H9 (cell line): ENCODE measurements around the gene BTRC. TPM values are rescaled to one million over a fixed set of nuclear protein-coding genes. Genes with fewer than 3 reads are reported as not detected.

Experiments
- DNase-seq: peaks from one replicate; pipeline ENCODE4 v3.0.0-alpha.2; 2017
- H2AFZ ChIP-seq: one replicate; pipeline ENCODE4 v1.6.1; 2013; ENCODE audit warnings: mild to moderate bottlenecking, low read length, control low read depth, moderate library complexity
- H2AK5ac ChIP-seq: 2 replicates; pipeline ENCODE4 v1.6.1; 2013; ENCODE audit warnings: low read length, control low read depth, mixed read lengths; ENCODE audit not compliant: insufficient read length
- H2BK120ac ChIP-seq: one replicate; pipeline ENCODE4 v1.6.1; 2013; ENCODE audit warnings: low read depth, mild to moderate bottlenecking, low read length, control low read depth, inconsistent platforms; ENCODE audit not compliant: poor library complexity, severe bottlenecking
- H2BK12ac ChIP-seq: 2 replicates; pipeline ENCODE4 v1.6.1; 2013; ENCODE audit warnings: low read length, control low read depth, mixed read lengths, low read depth; ENCODE audit not compliant: insufficient read length
- H2BK15ac ChIP-seq: 2 replicates; pipeline ENCODE4 v1.6.1; 2013; ENCODE audit warnings: low read depth, low read length, control low read depth
- H2BK20ac ChIP-seq: one replicate; pipeline ENCODE4 v1.6.1; 2013; ENCODE audit warnings: low read depth, mild to moderate bottlenecking, low read length, control low read depth, inconsistent platforms; ENCODE audit not compliant: poor library complexity, severe bottlenecking
- H2BK5ac ChIP-seq: 2 replicates; pipeline ENCODE4 v1.6.1; 2013; ENCODE audit warnings: low read length, control low read depth, mixed read lengths; ENCODE audit not compliant: insufficient read length
- H3K14ac ChIP-seq: 2 replicates; pipeline ENCODE4 v1.6.1; 2013; ENCODE audit warnings: low read length, control low read depth; ENCODE audit not compliant: insufficient read depth
- H3K18ac ChIP-seq: 2 replicates; pipeline ENCODE4 v1.6.1; 2013; ENCODE audit warnings: low read depth, mild to moderate bottlenecking, mixed read lengths, low read length, control low read depth; ENCODE audit not compliant: insufficient read length
- H3K23ac ChIP-seq: 2 replicates; pipeline ENCODE4 v1.6.1; 2013; ENCODE audit warnings: low read length, control low read depth, mixed read lengths, low read depth; ENCODE audit not compliant: insufficient read length
- H3K23me2 ChIP-seq: 2 replicates; pipeline ENCODE4 v1.6.1; 2013; ENCODE audit warnings: low read depth, mild to moderate bottlenecking, mixed read lengths, low read length, control low read depth; ENCODE audit not compliant: insufficient read length, poor library complexity, severe bottlenecking
- H3K27ac ChIP-seq: 2 replicates; pipeline ENCODE4 v1.5.1; 2013; ENCODE audit warnings: low read length, control low read depth, mixed read lengths, low read depth; ENCODE audit not compliant: insufficient read length
- H3K27me3 ChIP-seq: 2 replicates; pipeline ENCODE4 v1.6.1; 2013; ENCODE audit warnings: low read length, control low read depth, inconsistent platforms; ENCODE audit not compliant: insufficient read depth
- H3K4ac ChIP-seq: 2 replicates; pipeline ENCODE4 v1.6.1; 2013; ENCODE audit warnings: low read depth, mild to moderate bottlenecking, control low read depth, inconsistent platforms, low read length, moderate library complexity
- H3K4me1 ChIP-seq: 2 replicates; pipeline ENCODE4 v1.6.1; 2013; ENCODE audit warnings: low read length, control low read depth, inconsistent platforms; ENCODE audit not compliant: insufficient read depth
- H3K4me2 ChIP-seq: 2 replicates; pipeline ENCODE4 v1.6.1; 2013; ENCODE audit warnings: low read length, control low read depth, mixed read lengths; ENCODE audit not compliant: insufficient read length, insufficient read depth
- H3K56ac ChIP-seq: 2 replicates; pipeline ENCODE4 v1.6.1; 2013; ENCODE audit warnings: low read depth, mild to moderate bottlenecking, mixed read lengths, low read length, control low read depth; ENCODE audit not compliant: insufficient read length
- H3K79me1 ChIP-seq: 2 replicates; pipeline ENCODE4 v1.6.1; 2013; ENCODE audit warnings: low read depth, mild to moderate bottlenecking, moderate library complexity, low read length, control low read depth, inconsistent platforms; ENCODE audit not compliant: insufficient read depth, poor library complexity, severe bottlenecking
- H3K79me2 ChIP-seq: 2 replicates; pipeline ENCODE4 v1.6.1; 2013; ENCODE audit warnings: low read length, control low read depth, inconsistent platforms; ENCODE audit not compliant: insufficient read depth
- H3K9ac ChIP-seq: 2 replicates; pipeline ENCODE4 v1.6.1; 2013; ENCODE audit warnings: low read length, control low read depth, mixed read lengths; ENCODE audit not compliant: insufficient read length; ENCODE audit errors: extremely low read depth
- H3K9me3 ChIP-seq: one replicate; pipeline ENCODE4 v1.6.1; 2013; ENCODE audit warnings: low read depth, low read length, inconsistent platforms; ENCODE audit not compliant: control insufficient read depth
- H3T11ph ChIP-seq: one replicate; pipeline ENCODE4 v1.6.1; 2013; ENCODE audit warnings: mild to moderate bottlenecking, low read length, control low read depth, inconsistent platforms
- H4K20me1 ChIP-seq: one replicate; pipeline ENCODE4 v1.6.1; 2013; ENCODE audit not compliant: control insufficient read depth, insufficient read length, insufficient read depth
- H4K5ac ChIP-seq: 2 replicates; pipeline ENCODE4 v1.6.1; 2013; ENCODE audit warnings: low read depth, mild to moderate bottlenecking, mixed read lengths, low read length, control low read depth; ENCODE audit not compliant: insufficient read length
- H4K8ac ChIP-seq: replicated peaks from 2 replicates; pipeline ENCODE4 v1.6.1; 2013; ENCODE audit warnings: low read length, control low read depth, mixed read lengths, low read depth; ENCODE audit not compliant: insufficient read length
- H4K91ac ChIP-seq: 2 replicates; pipeline ENCODE4 v1.6.1; 2013; ENCODE audit warnings: low read depth, mild to moderate bottlenecking, moderate library complexity, mixed read lengths, low read length, control low read depth; ENCODE audit not compliant: insufficient read length
- H3K27ac Mint-ChIP-seq, 3 experiments: 2 replicates in 2 of 3; 3 replicates in 1 of 3; pipeline ENCODE4 v1.8.0; 2020 to 2021; ENCODE audit warnings: mixed read lengths in 3 of 3, mild to moderate bottlenecking in 1 of 3, moderate library complexity in 1 of 3
- H3K27me3 Mint-ChIP-seq: 2 replicates; pipeline ENCODE4 v1.8.0; 2021; ENCODE audit warnings: low read depth, mild to moderate bottlenecking, moderate library complexity, mixed read lengths
- H3K36me3 Mint-ChIP-seq, 3 experiments: 2 replicates in 2 of 3; 3 replicates in 1 of 3; pipeline ENCODE4 v1.8.0; 2020 to 2021; ENCODE audit warnings: low read depth in 3 of 3, mixed read lengths in 3 of 3; ENCODE audit not compliant: insufficient read depth in 1 of 3
- H3K4me1 Mint-ChIP-seq, 2 experiments: 2 replicates each; pipeline ENCODE4 v1.8.0; 2020; ENCODE audit warnings: mixed read lengths in 2 of 2
- H3K4me3 Mint-ChIP-seq, 2 experiments: 2 replicates in 1 of 2; 3 replicates in 1 of 2; pipeline ENCODE4 v1.8.0; 2020 to 2021; ENCODE audit warnings: mild to moderate bottlenecking in 2 of 2, mixed read lengths in 2 of 2, moderate library complexity in 1 of 2
- H3K9me3 Mint-ChIP-seq, 2 experiments: 2 replicates in 1 of 2; 3 replicates in 1 of 2; pipeline ENCODE4 v1.8.0; 2020; ENCODE audit warnings: mild to moderate bottlenecking in 2 of 2, mixed read lengths in 2 of 2, moderate library complexity in 1 of 2
- WGBS: extraction: QIAGEN DNeasy Blood & Tissue Kit; methylation state at CpG from one replicate; pipeline ENCODE4 v1.1.7; 2013; ENCODE audit warnings: missing lambda C conversion rate, low lambda C conversion rate, mixed read lengths; ENCODE audit not compliant: insufficient read length; ENCODE audit errors: extremely low coverage; 5-methylcytosine and 5-hydroxymethylcytosine counted together
- total RNA-seq: library from RNA; stranded (reverse); gene quantifications from 2 replicates; pipeline ENCODE4 v1.2.1, GENCODE V29; 2021
- TF ChIP-seq, protein P1 (sequence below): fragments of 200-600 bp; sonication (generic); conservative IDR thresholded peaks from 3 replicates; pipeline ENCODE4 v1.8.0; 2021; ENCODE audit warnings: antibody characterized with exemption, mild to moderate bottlenecking

The BTRC gene
- total RNA-seq, 1 experiment from 2014 or later = 24.2 TPM

DNA sequence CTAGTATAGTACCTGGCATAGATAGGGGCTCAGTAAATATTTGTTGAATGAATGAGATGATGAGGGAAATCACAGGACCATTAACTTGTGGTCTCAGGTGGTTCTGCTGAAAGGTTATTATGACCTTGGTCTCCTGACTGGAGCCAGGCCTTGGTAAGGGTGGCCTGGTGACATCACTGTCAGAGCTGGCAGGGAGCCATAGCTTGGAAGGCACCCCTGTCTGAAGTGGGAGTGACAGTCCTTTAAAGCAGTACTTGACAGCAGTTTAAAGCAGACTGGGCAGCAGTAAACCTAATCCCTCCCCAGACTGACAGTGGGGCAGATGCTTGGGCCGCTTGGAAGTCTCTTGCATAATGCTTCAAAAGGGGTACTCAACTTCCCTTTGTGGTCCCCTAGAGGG is 247.6 kb downstream of the BTRC start:
- no peak overlapping the region for H3K4me3 Mint-ChIP-seq
- no peak overlapping the region for H4K8ac ChIP-seq
- H3K56ac ChIP-seq = no peak overlapping the region
- no peak overlapping the region for H2BK12ac ChIP-seq
- H3K27ac ChIP-seq = no peak overlapping the region
- no peak overlapping the region for H3K4ac ChIP-seq
- H3K79me1 ChIP-seq = no peaks in the 10 kb centered on the region
- H3T11ph ChIP-seq = no peak overlapping the region
- H3K27me3 Mint-ChIP-seq = no peaks in the 10 kb centered on the region; the same call in 1 of the 2 replicates
- H3K9me3 Mint-ChIP-seq = no peaks in the 10 kb centered on the region
- H3K18ac ChIP-seq = no peak overlapping the region
- TF ChIP-seq, protein P1, sequence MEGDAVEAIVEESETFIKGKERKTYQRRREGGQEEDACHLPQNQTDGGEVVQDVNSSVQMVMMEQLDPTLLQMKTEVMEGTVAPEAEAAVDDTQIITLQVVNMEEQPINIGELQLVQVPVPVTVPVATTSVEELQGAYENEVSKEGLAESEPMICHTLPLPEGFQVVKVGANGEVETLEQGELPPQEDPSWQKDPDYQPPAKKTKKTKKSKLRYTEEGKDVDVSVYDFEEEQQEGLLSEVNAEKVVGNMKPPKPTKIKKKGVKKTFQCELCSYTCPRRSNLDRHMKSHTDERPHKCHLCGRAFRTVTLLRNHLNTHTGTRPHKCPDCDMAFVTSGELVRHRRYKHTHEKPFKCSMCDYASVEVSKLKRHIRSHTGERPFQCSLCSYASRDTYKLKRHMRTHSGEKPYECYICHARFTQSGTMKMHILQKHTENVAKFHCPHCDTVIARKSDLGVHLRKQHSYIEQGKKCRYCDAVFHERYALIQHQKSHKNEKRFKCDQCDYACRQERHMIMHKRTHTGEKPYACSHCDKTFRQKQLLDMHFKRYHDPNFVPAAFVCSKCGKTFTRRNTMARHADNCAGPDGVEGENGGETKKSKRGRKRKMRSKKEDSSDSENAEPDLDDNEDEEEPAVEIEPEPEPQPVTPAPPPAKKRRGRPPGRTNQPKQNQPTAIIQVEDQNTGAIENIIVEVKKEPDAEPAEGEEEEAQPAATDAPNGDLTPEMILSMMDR = no peak
- H3K14ac ChIP-seq = no peak overlapping the region
- H4K91ac ChIP-seq = no peak overlapping the region
- peaks cover 21 to 35% of the 10 kb centered on the region in 2 experiments for H3K4me1 Mint-ChIP-seq
- H2BK15ac ChIP-seq = no peak overlapping the region
- H3K23ac ChIP-seq = no peak overlapping the region
- no peak overlapping the region for H3K27ac Mint-ChIP-seq
- no peak overlapping the region for H2BK5ac ChIP-seq
- WGBS = no CpG with 5 or more reads among the region's 1 CpG
- H3K4me2 ChIP-seq = no peak overlapping the region
- no peak overlapping the region for H2AFZ ChIP-seq
- H3K4me1 ChIP-seq = no peaks in the 10 kb centered on the region
- H2AK5ac ChIP-seq = no peak overlapping the region
- peaks cover 0 to 12% (median 9%) of the 10 kb centered on the region in 3 experiments; a peak in 6 of 7 replicates for H3K36me3 Mint-ChIP-seq
- no peak overlapping the region for H4K5ac ChIP-seq
- no peaks in the 10 kb centered on the region for H3K79me2 ChIP-seq
- H3K23me2 ChIP-seq = no peaks in the 10 kb centered on the region
- H4K20me1 ChIP-seq = no peaks in the 10 kb centered on the region
- H3K9ac ChIP-seq = no peak overlapping the region
- H2BK120ac ChIP-seq = no peak overlapping the region
- DNase-seq = no peak
- H2BK20ac ChIP-seq = no peak overlapping the region
- H3K27me3 ChIP-seq = no peaks in the 10 kb centered on the region
- no peaks in the 10 kb centered on the region for H3K9me3 ChIP-seq
